DMS53 treated with DMSO at 0.1 percent for 48 hours (cell line): Measurements from ENCODE around the gene GUCA2A.

Experiments used
- DNase-seq: peaks from one replicate; lab custom pipeline; 2025; ENCODE audit not compliant: unreplicated experiment; lab: John Stamatoyannopoulos, UW

The GUCA2A gene

GRCh38 chr1:42133809-42134526 is 30.6 kb downstream of the GUCA2A start:
- DNase-seq, result no peak

- no peak for DNase-seq
Measured at GRCh38 chr1:42133390-42133789, 31.2 kb downstream of the GUCA2A start.

- DNase-seq, result no peak
Measured at GRCh38 chr1:42130061-42130660, 34.4 kb downstream of the GUCA2A start.

- DNase-seq, result no peak
Measured at GRCh38 chr1:42128964-42129363, 35.6 kb downstream of the GUCA2A start.

GRCh38 chr1:42128499-42128898 is 36.0 kb downstream of the GUCA2A start:
- DNase-seq, result no peak

- DNase-seq, result no peak
Measured at GRCh38 chr1:42127767-42128166, 36.8 kb downstream of the GUCA2A start.

- DNase-seq, result no peak
Measured at GRCh38 chr1:42125552-42125951, 39.0 kb downstream of the GUCA2A start.

- DNase-seq, result no peak
Measured at GRCh38 chr1:42122408-42122807, 42.1 kb downstream of the GUCA2A start.

GRCh38 chr1:42118125-42118524 is 46.4 kb downstream of the GUCA2A start:
- no peak for DNase-seq

GRCh38 chr1:42117214-42117613 is 47.3 kb downstream of the GUCA2A start:
- no peak for DNase-seq

GRCh38 chr1:42114229-42114628 is 50.3 kb downstream of the GUCA2A start:
- DNase-seq, result no peak
